ENCODE data around the gene ALDH1A1.

Gene ALDH1A1

DNA sequence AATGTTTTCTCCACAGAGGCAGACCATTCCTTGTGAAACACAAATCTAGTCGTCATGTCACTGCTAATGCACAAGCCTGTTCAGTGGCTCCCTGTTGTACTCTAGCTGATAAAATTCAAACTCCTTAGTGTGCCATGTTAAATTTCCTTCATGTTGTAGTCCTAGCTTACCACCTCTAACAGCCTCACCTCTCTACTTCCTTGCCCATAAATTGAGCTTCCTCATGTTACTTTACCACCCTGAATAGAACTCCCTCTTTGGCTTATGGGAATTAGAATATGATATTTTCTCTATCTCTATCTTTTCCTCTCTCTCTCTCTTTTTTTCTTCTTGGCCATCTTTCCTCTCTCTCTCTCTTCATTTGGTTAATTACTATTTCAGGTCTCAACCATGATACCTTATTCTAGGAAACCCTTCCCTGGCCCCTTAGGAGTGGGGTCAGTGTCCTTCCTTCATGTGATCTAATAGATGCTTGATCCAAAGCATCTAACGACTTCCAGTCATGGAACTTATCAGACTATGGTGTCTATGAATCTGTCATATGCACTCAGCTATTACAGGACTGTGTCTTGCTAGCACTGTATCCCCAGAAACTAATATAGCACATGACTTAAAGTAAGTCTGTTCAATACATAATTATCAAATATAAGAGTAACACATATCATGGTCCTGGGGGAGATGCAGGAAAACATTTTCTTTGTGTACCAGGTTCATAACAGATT lies 31.5 kb upstream of the ALDH1A1 start:
- no peak overlapping the region for H3K4me3 ChIP-seq (ENCODE audit: control insufficient read depth, low read depth, low read length)
- TF ChIP-seq CTCF (conservative IDR thresholded peaks at IDR 0.05; ENCODE audit: control insufficient read depth, insufficient read depth, low read depth, low read length), result no peak
- no peak for DNase-seq (ENCODE audit: low read depth)

DNA sequence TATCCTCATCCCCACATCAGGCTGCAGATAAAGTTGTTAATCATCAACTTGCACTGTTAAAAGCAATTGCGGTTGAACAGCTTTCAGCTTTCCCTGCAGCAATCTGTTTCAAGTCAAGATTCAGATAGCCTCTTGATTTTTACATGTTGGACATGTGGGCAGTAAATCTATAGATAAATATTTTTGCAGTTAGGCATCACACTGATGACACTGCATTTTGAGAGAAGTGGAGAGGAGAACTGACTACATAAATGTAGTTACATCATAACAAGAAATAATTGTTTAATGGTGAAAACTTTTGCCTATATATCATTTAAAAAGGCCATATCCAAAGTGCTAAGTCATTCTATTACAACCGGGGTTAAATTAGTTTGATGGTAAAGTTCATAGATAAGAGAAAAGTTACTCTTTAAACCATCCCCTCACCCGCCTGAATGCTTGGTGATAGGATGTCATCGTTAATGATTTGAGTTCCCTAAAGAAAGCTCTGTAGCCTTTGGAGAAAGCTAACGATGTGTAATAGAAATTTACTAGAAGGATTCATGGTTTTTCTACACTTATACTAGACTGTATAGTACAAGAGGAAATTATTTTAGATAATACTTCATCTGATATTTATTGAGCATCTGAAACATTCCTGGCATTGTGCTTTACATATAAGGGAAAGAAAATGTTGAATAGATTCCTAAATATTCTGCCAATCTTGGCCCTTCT lies 30.8 kb upstream of the ALDH1A1 start:
- TF ChIP-seq CTCF (conservative IDR thresholded peaks at IDR 0.05; ENCODE audit: control insufficient read depth, insufficient read depth, low read depth, low read length), result no peak
- DNase-seq (ENCODE audit: low read depth), result no peak
- no peak overlapping the region for H3K4me3 ChIP-seq (ENCODE audit: control insufficient read depth, low read depth, low read length)

DNA sequence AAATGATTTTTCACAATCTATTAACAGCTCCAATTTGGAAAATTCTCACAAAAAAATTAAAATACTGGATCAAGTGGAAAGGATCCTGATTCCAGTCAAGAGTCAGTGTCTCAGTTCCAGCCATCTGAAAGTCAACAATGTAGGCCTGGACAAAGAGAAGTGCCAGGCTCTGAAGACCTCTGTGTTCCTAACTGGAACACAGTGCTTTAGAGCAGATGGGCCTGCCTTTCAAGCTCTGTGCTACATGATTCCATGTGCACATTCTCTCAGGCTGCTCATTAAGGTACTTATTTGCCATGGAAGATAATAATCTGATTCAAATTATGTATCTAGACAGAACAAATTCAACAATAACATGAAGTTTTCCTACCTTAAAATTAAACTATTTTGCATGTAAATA lies 30.2 kb upstream of the ALDH1A1 start:
- no peak for DNase-seq (ENCODE audit: low read depth)
- no peak for TF ChIP-seq CTCF (conservative IDR thresholded peaks at IDR 0.05; ENCODE audit: control insufficient read depth, insufficient read depth, low read depth, low read length)
- H3K4me3 ChIP-seq (ENCODE audit: control insufficient read depth, low read depth, low read length), result no peak overlapping the region

DNA sequence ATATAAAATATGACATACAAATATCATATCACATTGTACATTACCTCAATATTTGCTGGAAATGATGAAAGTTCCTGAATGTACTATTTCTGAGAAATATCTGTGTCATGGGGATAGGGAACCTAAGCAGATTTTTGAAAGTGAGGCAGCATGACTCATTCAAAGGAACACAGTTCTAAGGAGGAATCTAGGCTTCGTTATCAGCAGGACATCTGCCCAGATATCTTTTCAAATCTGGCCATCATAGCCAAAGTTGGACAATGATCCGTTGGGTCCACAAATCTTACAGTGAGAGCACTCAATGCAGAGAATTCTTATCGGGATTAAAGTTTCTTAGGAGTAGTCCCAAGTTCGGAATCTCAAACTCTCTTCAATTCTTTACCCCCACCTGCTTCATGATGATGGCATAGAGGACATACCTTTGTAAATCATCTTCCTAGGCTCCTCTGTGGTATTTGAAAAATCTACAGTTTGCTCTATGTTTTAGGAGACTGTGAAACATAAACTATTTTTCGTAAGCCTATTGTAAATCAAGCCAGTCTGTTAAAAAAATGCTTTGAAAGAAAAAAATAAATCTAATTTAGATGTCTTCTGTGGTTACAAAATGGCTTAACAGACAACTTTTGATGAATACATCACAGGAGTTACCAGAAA lies 29.4 kb upstream of the ALDH1A1 start:
- no peak overlapping the region for H3K4me3 ChIP-seq (ENCODE audit: control insufficient read depth, low read depth, low read length)
- no peak for TF ChIP-seq CTCF (conservative IDR thresholded peaks at IDR 0.05; ENCODE audit: control insufficient read depth, insufficient read depth, low read depth, low read length)
- peak; percentile 10 for DNase-seq (ENCODE audit: low read depth)

GRCh38 chr9:72981433-72981832 lies 28.6 kb upstream of the ALDH1A1 start:
- no peak for DNase-seq (ENCODE audit: low read depth)
- H3K4me3 ChIP-seq (ENCODE audit: control insufficient read depth, low read depth, low read length), result no peak overlapping the region
- TF ChIP-seq CTCF (conservative IDR thresholded peaks at IDR 0.05; ENCODE audit: control insufficient read depth, insufficient read depth, low read depth, low read length), result no peak

DNA sequence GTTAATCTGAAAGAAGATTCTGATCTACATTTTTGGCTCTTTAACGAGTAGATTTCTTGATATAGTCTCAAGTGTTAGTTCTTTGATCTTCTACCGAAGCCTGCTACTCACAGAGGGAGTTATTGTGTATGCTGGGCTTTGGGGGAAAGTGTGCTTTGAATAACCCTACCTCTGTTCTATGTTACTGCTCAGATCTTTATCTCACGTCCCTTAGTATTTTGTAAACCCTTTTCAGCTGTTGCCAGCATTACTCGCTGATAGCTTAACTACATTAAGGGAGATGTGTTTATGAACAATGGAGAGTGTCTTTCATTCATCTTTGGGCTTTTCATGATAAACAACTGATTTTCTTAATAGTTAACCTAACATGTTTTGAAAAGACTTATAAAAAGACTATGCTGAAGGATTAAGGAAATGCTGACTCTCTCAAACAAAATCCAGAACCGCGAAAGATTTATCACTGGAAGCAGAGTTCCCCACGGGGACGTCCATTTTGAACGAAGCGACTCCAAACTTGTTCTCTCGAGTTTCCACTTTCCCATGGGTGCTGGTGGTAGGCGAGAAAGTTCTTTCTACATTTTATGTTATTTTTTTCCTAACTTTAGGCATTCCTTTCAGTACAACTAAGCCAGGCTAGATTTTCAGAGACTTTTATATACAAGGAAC lies 27.9 kb upstream of the ALDH1A1 start:
- no peak for DNase-seq (ENCODE audit: low read depth)
- no peak for TF ChIP-seq CTCF (conservative IDR thresholded peaks at IDR 0.05; ENCODE audit: control insufficient read depth, insufficient read depth, low read depth, low read length)
- no peak overlapping the region for H3K4me3 ChIP-seq (ENCODE audit: control insufficient read depth, low read depth, low read length)
